Endothelial cell of umbilical vein (primary cell): ENCODE results near the gene OARD1. TPM values are rescaled to one million over a fixed set of nuclear protein-coding genes. Genes with fewer than 3 reads are reported as not detected.

Source experiments
- BruUV-seq: library from RNA; stranded (reverse); fragments of 400-500 nt; replicated peaks from 2 replicates; lab custom pipeline; 2021; lab: Mats Ljungman, UMichigan
- CTCF ChIA-PET: fragments of 300-600, 350-600 bp; sonication (Branson Sonifier 250); formaldehyde crosslinking; loops from one replicate; lab custom pipeline; 2021; ENCODE audit warnings: antibody characterized with exemption, inconsistent platforms; lab: Charles Lee
- POLR2A ChIA-PET: fragments of 300-600, 350-600 bp; sonication (Branson Sonifier 250); formaldehyde crosslinking; loops from one replicate; lab custom pipeline; 2021; ENCODE audit warnings: antibody characterized with exemption, inconsistent platforms; lab: Charles Lee
- DNase-seq: peaks from one replicate; pipeline ENCODE4 v3.0.0-alpha.2; 2011; ENCODE audit warnings: low read depth, low spot score
- FAIRE-seq: peaks from 2 replicates; lab custom pipeline; 2011; peaks lifted over from hg19 to GRCh38; lab: Jason Lieb, UNC
- H2AFZ ChIP-seq: 2 replicates; pipeline ENCODE4 v1.6.0; 2012; ENCODE audit warnings: low read depth, low read length, control low read depth, inconsistent platforms
- H3K27ac ChIP-seq: 2 replicates; pipeline ENCODE4 v1.5.1; 2011; ENCODE audit warnings: low read depth, mild to moderate bottlenecking, control low read depth, low read length, moderate library complexity; ENCODE audit not compliant: insufficient read depth
- H3K27me3 ChIP-seq, 2 experiments: 2 replicates each; pipeline versions ENCODE4 v1.6.0 to v1.6.1; 2011; ENCODE audit warnings: low read length in 2 of 2, mixed read lengths in 1 of 2; ENCODE audit not compliant: control insufficient read depth in 2 of 2, insufficient read depth in 2 of 2
- H3K36me3 ChIP-seq, 2 experiments: 2 replicates in 1 of 2; 3 replicates in 1 of 2; pipeline ENCODE4 v1.5.1; 2011; ENCODE audit warnings: low read length in 2 of 2, mild to moderate bottlenecking in 1 of 2, moderate library complexity in 1 of 2; ENCODE audit not compliant: control insufficient read depth in 2 of 2, insufficient read depth in 2 of 2; ENCODE audit errors: extremely low read depth in 1 of 2
- H3K4me1 ChIP-seq: 3 replicates; pipeline ENCODE4 v1.5.1; 2011; ENCODE audit warnings: mild to moderate bottlenecking, low read length; ENCODE audit not compliant: control insufficient read depth, insufficient read depth; ENCODE audit errors: extremely low read depth
- H3K4me2 ChIP-seq: 2 replicates; pipeline ENCODE4 v1.6.1; 2011; ENCODE audit warnings: low read length, control low read depth, mixed read lengths; ENCODE audit not compliant: insufficient read depth
- H3K4me3 ChIP-seq, 3 experiments: fragments of 200-600 bp in 1 of 3; sonication (generic), shearing (Covaris generic) in 1 of 3; replicated peaks in 1 of 3; 2 replicates each; pipeline ENCODE4 v1.5.1; 2011 to 2016; ENCODE audit warnings: control low read depth in 3 of 3, low read length in 3 of 3, mild to moderate bottlenecking in 2 of 3, inconsistent platforms in 1 of 3, low read depth in 1 of 3, moderate library complexity in 1 of 3; ENCODE audit not compliant: insufficient read depth in 1 of 3
- H3K79me2 ChIP-seq: 2 replicates; pipeline ENCODE4 v1.6.0; 2012; ENCODE audit warnings: low read length, inconsistent platforms; ENCODE audit not compliant: control insufficient read depth, insufficient read depth
- H3K9ac ChIP-seq: replicated peaks from 2 replicates; pipeline ENCODE3; 2011; ENCODE audit warnings: low read length, control low read depth; ENCODE audit not compliant: insufficient read depth; ENCODE audit errors: extremely low read depth
- H3K9me1 ChIP-seq: replicated peaks from 3 replicates; pipeline ENCODE4 v1.6.0; 2011; ENCODE audit warnings: mild to moderate bottlenecking, low read length; ENCODE audit not compliant: control insufficient read depth, insufficient read depth; ENCODE audit errors: extremely low read depth
- H3K9me3 ChIP-seq: replicated peaks from 2 replicates; pipeline ENCODE4 v1.5.1; 2012; ENCODE audit warnings: low read length, inconsistent platforms; ENCODE audit not compliant: control insufficient read depth, insufficient read depth
- H4K20me1 ChIP-seq: replicated peaks from 2 replicates; pipeline ENCODE3; 2011; ENCODE audit warnings: mild to moderate bottlenecking, low read length; ENCODE audit not compliant: control insufficient read depth, insufficient read depth; ENCODE audit errors: extremely low read depth
- EZH2 ChIP-seq: IDR thresholded peaks from 2 replicates; pipeline ENCODE4 v1.6.1; 2012; ENCODE audit warnings: borderline replicate concordance, low read depth, mild to moderate bottlenecking, moderate library complexity, low read length, inconsistent platforms; ENCODE audit not compliant: severe bottlenecking
- FOS ChIP-seq: IDR thresholded peaks from 2 replicates; pipeline ENCODE4 v1.6.1; 2011; ENCODE audit warnings: mild to moderate bottlenecking, low read length, moderate library complexity, borderline replicate concordance; ENCODE audit not compliant: insufficient read depth
- GATA2 ChIP-seq: IDR thresholded peaks from 2 replicates; pipeline ENCODE4 v1.7.0; 2011; ENCODE audit warnings: low read depth, mild to moderate bottlenecking, moderate library complexity, mixed read lengths, low read length; ENCODE audit not compliant: insufficient read length, insufficient read depth
- JUN ChIP-seq: IDR thresholded peaks from 2 replicates; pipeline ENCODE4 v1.6.1; 2011; ENCODE audit warnings: borderline replicate concordance, low read depth; ENCODE audit not compliant: insufficient read length, insufficient read depth
- MAX ChIP-seq: IDR thresholded peaks from 2 replicates; pipeline ENCODE4 v1.6.1; 2011; ENCODE audit not compliant: insufficient read depth, insufficient read length
- MYC ChIP-seq: IDR thresholded peaks from one replicate; pipeline ENCODE4 v1.6.1; 2011; ENCODE audit warnings: mild to moderate bottlenecking, low read depth, low read length
- POLR2A ChIP-seq: IDR thresholded peaks from 2 replicates; pipeline ENCODE4 v1.6.1; 2012; ENCODE audit warnings: low read depth, mild to moderate bottlenecking, control low read depth, low read length
- POLR2AphosphoS5 ChIP-seq: IDR thresholded peaks from 2 replicates; pipeline ENCODE4 v1.6.1; 2012; ENCODE audit warnings: low read depth, mild to moderate bottlenecking, control low read depth, low read length, moderate library complexity; ENCODE audit not compliant: insufficient read depth
- dilution Hi-C: fragments of 300-500 bp; cut with MboI; formaldehyde crosslinking; loops from one replicate; pipeline ENCODE4 v1.15.0; 2019; ENCODE audit warnings: low sequenced_read_pairs; ENCODE audit not compliant: extremely low pct_ligation_motif_present
- intact Hi-C: fragments of 100-400 bp; cut with micrococcal nuclease; formaldehyde crosslinking; loops from one replicate; pipeline ENCODE4 v1.10.0; 2022
- polyA plus RNA-seq, 4 experiments: library from polyadenylated mRNA; depleted of rRNA in 3 of 4; stranded (reverse) in 3 of 4; unstranded in 1 of 4; fragments of >200 nt; gene quantifications; 2 replicates each; pipeline versions ENCODE4 v1.2.1 to v1.2.3, GENCODE V29; 2011 to 2012; ENCODE audit warnings: missing spikeins in 1 of 4
- total RNA-seq: library from RNA; stranded (reverse); gene quantifications from 2 replicates; pipeline ENCODE4 v1.2.3, GENCODE V29; 2021
- TF ChIP-seq, protein P1 (sequence below), 2 donors: IDR thresholded peaks; 1 replicate in 1 of 2; 2 replicates in 1 of 2; pipeline ENCODE4 v1.5.1; 2011; ENCODE audit warnings: low read length in 2 of 2, mild to moderate bottlenecking in 2 of 2, moderate library complexity in 2 of 2, control low read depth in 1 of 2, inconsistent platforms in 1 of 2, low read depth in 1 of 2; ENCODE audit not compliant: insufficient read depth in 1 of 2; ENCODE audit errors: extremely low read depth in 1 of 2

OARD1 gene
- total and polyA plus RNA-seq, 2 donors (not counting 3 experiments of a cell fraction or from before 2014, with no cell fraction given) = 5.2 to 13.0 TPM

DNA sequence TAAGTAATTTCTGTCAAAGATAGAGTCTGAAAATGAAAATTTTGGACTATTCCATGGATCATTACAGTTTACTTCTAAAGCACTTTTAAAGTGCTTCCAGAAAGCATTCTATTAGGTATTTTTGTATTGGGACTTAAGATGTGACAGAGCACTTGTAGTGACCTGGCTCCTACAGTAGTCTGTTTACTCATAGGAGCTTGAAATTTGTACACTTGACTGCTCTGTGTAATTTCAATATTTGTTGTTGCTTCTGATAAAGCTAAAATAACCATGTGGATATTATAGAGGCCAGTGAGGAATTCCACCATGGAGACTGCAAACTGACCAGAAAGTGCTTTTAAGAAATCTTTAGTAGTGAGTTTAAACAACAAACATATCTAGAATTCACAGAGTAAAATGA lies 10.9 kb upstream of the OARD1 start:
- Histone ChIP-seq H3K4me3 (no peak overlapping the region), H3K9ac (no peak overlapping the region), H2AFZ (no peak overlapping the region), H3K9me1 (no peaks in the 10 kb centered on the region), H3K4me1 (peaks cover 12% of the 10 kb centered on the region), H3K79me2 (peaks cover 48% of the 10 kb centered on the region), H3K27ac (no peak overlapping the region), H3K27me3 (no peaks in the 10 kb centered on the region), H3K4me2 (no peak overlapping the region), H3K9me3 (no peaks in the 10 kb centered on the region), H4K20me1 (peaks cover 8% of the 10 kb centered on the region), H3K36me3 (peaks cover 13 to 15% of the 10 kb centered on the region in 2 experiments)
- dilution Hi-C loops = no loop called here
- BruUV-seq = no TSS peak
- ChIA-PET POLR2A (no interaction called here), CTCF (interaction anchor here (1.2 kb wide), 1 partner anchor 15 kb away, joined by 4 read pairs; no protein-coding TSS in a partner anchor)
- DNase-seq (no peak), FAIRE-seq (no peak)
- intact Hi-C loops = no loop called here
- TF ChIP-seq POLR2A (no peak), FOS (no peak), JUN (no peak), MAX (no peak), GATA2 (no peak), MYC (no peak), POLR2AphosphoS5 (no peak), EZH2 (no peak)
- TF ChIP-seq, protein P1, sequence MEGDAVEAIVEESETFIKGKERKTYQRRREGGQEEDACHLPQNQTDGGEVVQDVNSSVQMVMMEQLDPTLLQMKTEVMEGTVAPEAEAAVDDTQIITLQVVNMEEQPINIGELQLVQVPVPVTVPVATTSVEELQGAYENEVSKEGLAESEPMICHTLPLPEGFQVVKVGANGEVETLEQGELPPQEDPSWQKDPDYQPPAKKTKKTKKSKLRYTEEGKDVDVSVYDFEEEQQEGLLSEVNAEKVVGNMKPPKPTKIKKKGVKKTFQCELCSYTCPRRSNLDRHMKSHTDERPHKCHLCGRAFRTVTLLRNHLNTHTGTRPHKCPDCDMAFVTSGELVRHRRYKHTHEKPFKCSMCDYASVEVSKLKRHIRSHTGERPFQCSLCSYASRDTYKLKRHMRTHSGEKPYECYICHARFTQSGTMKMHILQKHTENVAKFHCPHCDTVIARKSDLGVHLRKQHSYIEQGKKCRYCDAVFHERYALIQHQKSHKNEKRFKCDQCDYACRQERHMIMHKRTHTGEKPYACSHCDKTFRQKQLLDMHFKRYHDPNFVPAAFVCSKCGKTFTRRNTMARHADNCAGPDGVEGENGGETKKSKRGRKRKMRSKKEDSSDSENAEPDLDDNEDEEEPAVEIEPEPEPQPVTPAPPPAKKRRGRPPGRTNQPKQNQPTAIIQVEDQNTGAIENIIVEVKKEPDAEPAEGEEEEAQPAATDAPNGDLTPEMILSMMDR (IDR thresholded peaks at IDR 0.05; ENCODE audit: extremely low read depth in 1 of 2, insufficient read depth in 1 of 2, low read depth in 1 of 2, low read length in 2 of 2) = no peak
